Ishikawa (cell line): ENCODE data around the gene SNED1.

Experiments used
- CEBPB ChIP-seq: IDR thresholded peaks from 2 replicates; pipeline ENCODE4 v1.6.1; 2012
- CREB1 ChIP-seq: IDR thresholded peaks from 2 replicates; pipeline ENCODE4 v1.6.1; 2012; ENCODE audit warnings: low read depth
- EGR1 ChIP-seq: IDR thresholded peaks from 2 replicates; pipeline ENCODE4 v1.6.1; 2012
- EP300 ChIP-seq: IDR thresholded peaks from 2 replicates; pipeline ENCODE4 v1.6.1; 2012; ENCODE audit warnings: borderline replicate concordance
- FOXM1 ChIP-seq: IDR thresholded peaks from 2 replicates; pipeline ENCODE4 v1.6.1; 2012; ENCODE audit warnings: low read depth, borderline replicate concordance
- MAX ChIP-seq: IDR thresholded peaks from 2 replicates; pipeline ENCODE4 v1.6.1; 2012
- NFIC ChIP-seq: IDR thresholded peaks from 2 replicates; pipeline ENCODE4 v1.6.1; 2012
- REST ChIP-seq: IDR thresholded peaks from 2 replicates; pipeline ENCODE4 v1.6.1; 2012; ENCODE audit warnings: low read depth, mild to moderate bottlenecking
- TAF1 ChIP-seq: IDR thresholded peaks from 2 replicates; pipeline ENCODE4 v1.6.1; 2012; ENCODE audit warnings: low read depth, mild to moderate bottlenecking
- TEAD4 ChIP-seq: IDR thresholded peaks from 2 replicates; pipeline ENCODE4 v1.6.1; 2012
- YY1 ChIP-seq: IDR thresholded peaks from 2 replicates; pipeline ENCODE4 v1.6.1; 2012; ENCODE audit warnings: low read depth
- ZBTB7A ChIP-seq: IDR thresholded peaks from 2 replicates; pipeline ENCODE4 v1.6.1; 2012; ENCODE audit warnings: low read depth
- TF ChIP-seq, protein P1 (sequence below): IDR thresholded peaks from 2 replicates; pipeline ENCODE4 v1.6.1; 2012

GRCh38 chr2:241133436-241133820, 135.0 kb downstream of the SNED1 start:
- no peak for TF ChIP-seq TAF1
- no peak for TF ChIP-seq EP300
- no peak for TF ChIP-seq FOXM1
- TF ChIP-seq YY1: no peak
- TF ChIP-seq CREB1: no peak
- TF ChIP-seq, protein P1, sequence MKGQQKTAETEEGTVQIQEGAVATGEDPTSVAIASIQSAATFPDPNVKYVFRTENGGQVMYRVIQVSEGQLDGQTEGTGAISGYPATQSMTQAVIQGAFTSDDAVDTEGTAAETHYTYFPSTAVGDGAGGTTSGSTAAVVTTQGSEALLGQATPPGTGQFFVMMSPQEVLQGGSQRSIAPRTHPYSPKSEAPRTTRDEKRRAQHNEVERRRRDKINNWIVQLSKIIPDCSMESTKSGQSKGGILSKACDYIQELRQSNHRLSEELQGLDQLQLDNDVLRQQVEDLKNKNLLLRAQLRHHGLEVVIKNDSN: no peak
- TF ChIP-seq EGR1: no peak
- TF ChIP-seq NFIC: no peak
- TF ChIP-seq TEAD4: no peak
- TF ChIP-seq CEBPB: no peak
- no peak for TF ChIP-seq REST
- no peak for TF ChIP-seq MAX
- TF ChIP-seq ZBTB7A: no peak
